Effector memory CD4-positive, alpha-beta T cell (primary cell): ENCODE results near the gene MARK3.

Source experiments
- DNase-seq, 3 donors: peaks; one replicate each; pipeline ENCODE4 v3.0.0-alpha.2; 2020
- H3K27ac ChIP-seq: 2 replicates; pipeline ENCODE4 v1.7.0; 2013; ENCODE audit warnings: mild to moderate bottlenecking, low read length, moderate library complexity; ENCODE audit not compliant: insufficient read depth, poor library complexity, severe bottlenecking
- H3K27me3 ChIP-seq: replicated peaks from 2 replicates; pipeline ENCODE4 v1.7.0; 2013; ENCODE audit warnings: mild to moderate bottlenecking, low read length; ENCODE audit not compliant: insufficient read depth, control insufficient read depth, poor library complexity, severe bottlenecking
- H3K36me3 ChIP-seq: 2 replicates; pipeline ENCODE4 v1.7.0; 2013; ENCODE audit warnings: mild to moderate bottlenecking, low read length, moderate library complexity; ENCODE audit not compliant: control insufficient read depth, insufficient read depth
- H3K4me1 ChIP-seq: 2 replicates; pipeline ENCODE4 v1.7.0; 2013; ENCODE audit warnings: low read length, mild to moderate bottlenecking; ENCODE audit not compliant: control insufficient read depth, insufficient read depth, poor library complexity, severe bottlenecking
- H3K4me3 ChIP-seq: 2 replicates; pipeline ENCODE4 v1.7.0; 2013; ENCODE audit warnings: low read length, low read depth, mild to moderate bottlenecking; ENCODE audit not compliant: insufficient read depth, poor library complexity, severe bottlenecking
- H3K9me3 ChIP-seq: 2 replicates; pipeline ENCODE4 v1.7.0; 2013; ENCODE audit warnings: mild to moderate bottlenecking, low read length, moderate library complexity; ENCODE audit not compliant: control insufficient read depth

The MARK3 gene

GRCh38 chr14:103380719-103381377 lies 4.4 kb upstream of the MARK3 start:
- H3K9me3 ChIP-seq = no peaks in the 10 kb centered on the region
- peaks cover 5% of the 10 kb centered on the region for H3K4me1 ChIP-seq
- no peak for DNase-seq

GRCh38 chr14:103382376-103382775 lies 2.8 kb upstream of the MARK3 start:
- H3K4me1 ChIP-seq = peaks cover 5% of the 10 kb centered on the region
- DNase-seq = no peak
- H3K27me3 ChIP-seq = no peaks in the 10 kb centered on the region
- no peak overlapping the region for H3K4me3 ChIP-seq
- no peak overlapping the region for H3K27ac ChIP-seq
- H3K9me3 ChIP-seq = no peaks in the 10 kb centered on the region
- H3K36me3 ChIP-seq = no peaks in the 10 kb centered on the region

More at GRCh38 chr14:103380719-103381377, 4.4 kb upstream of the MARK3 start:
- no peak overlapping the region for H3K4me3 ChIP-seq
- no peak overlapping the region for H3K27ac ChIP-seq
- H3K36me3 ChIP-seq = no peaks in the 10 kb centered on the region
- no peaks in the 10 kb centered on the region for H3K27me3 ChIP-seq

- Histone ChIP-seq H3K4me3 (peak overlapping the region; percentile 93), H3K27ac (peak overlapping the region; percentile 93), H3K9me3 (no peaks in the 10 kb centered on the region), H3K36me3 (no peaks in the 10 kb centered on the region), H3K4me1 (peaks cover 11% of the 10 kb centered on the region), H3K27me3 (no peaks in the 10 kb centered on the region)
- DNase-seq = no peak
Measured at GRCh38 chr14:103384450-103385151, 614 bp upstream of the MARK3 start.

GRCh38 chr14:103385929-103386712 lies 906 bp downstream of the MARK3 start:
- H3K27ac ChIP-seq = peak overlapping the region; percentile 93
- no peaks in the 10 kb centered on the region for H3K27me3 ChIP-seq
- peak in 2 of 3 donors; percentile 15 to 18 for DNase-seq
- H3K9me3 ChIP-seq = no peaks in the 10 kb centered on the region
- peaks cover 17% of the 10 kb centered on the region for H3K4me1 ChIP-seq
- peak overlapping the region; percentile 93 for H3K4me3 ChIP-seq
- no peaks in the 10 kb centered on the region for H3K36me3 ChIP-seq

- Histone ChIP-seq H3K27me3 (no peaks in the 10 kb centered on the region), H3K9me3 (no peaks in the 10 kb centered on the region), H3K4me3 (peak overlapping the region; percentile 93), H3K27ac (peak overlapping the region; percentile 93), H3K4me1 (peaks cover 18% of the 10 kb centered on the region), H3K36me3 (no peaks in the 10 kb centered on the region)
- DNase-seq = no peak
Measured at GRCh38 chr14:103386713-103387329, 1.6 kb downstream of the MARK3 start.

GRCh38 chr14:103388664-103389063 lies 3.4 kb downstream of the MARK3 start:
- no peak overlapping the region for H3K27ac ChIP-seq
- H3K9me3 ChIP-seq = no peaks in the 10 kb centered on the region
- no peaks in the 10 kb centered on the region for H3K36me3 ChIP-seq
- H3K4me1 ChIP-seq = peaks cover 18% of the 10 kb centered on the region
- DNase-seq = no peak
- H3K4me3 ChIP-seq = no peak overlapping the region
- no peaks in the 10 kb centered on the region for H3K27me3 ChIP-seq

GRCh38 chr14:103390605-103391004 lies 5.4 kb downstream of the MARK3 start:
- Histone ChIP-seq H3K27me3 (no peaks in the 10 kb centered on the region), H3K4me3 (no peak overlapping the region), H3K27ac (no peak overlapping the region), H3K36me3 (no peaks in the 10 kb centered on the region), H3K9me3 (no peaks in the 10 kb centered on the region), H3K4me1 (peaks cover 23% of the 10 kb centered on the region)
- DNase-seq = no peak

- peak in 1 of 3 donors; percentile 24 for DNase-seq
- Histone ChIP-seq H3K4me3 (no peak overlapping the region), H3K36me3 (no peaks in the 10 kb centered on the region), H3K9me3 (no peaks in the 10 kb centered on the region), H3K4me1 (peaks cover 28% of the 10 kb centered on the region), H3K27me3 (no peaks in the 10 kb centered on the region), H3K27ac (no peak overlapping the region)
Measured at GRCh38 chr14:103391048-103391447, 5.8 kb downstream of the MARK3 start.

GRCh38 chr14:103392106-103392505 lies 6.9 kb downstream of the MARK3 start:
- H3K27me3 ChIP-seq = no peaks in the 10 kb centered on the region
- H3K4me3 ChIP-seq = no peak overlapping the region
- H3K27ac ChIP-seq = no peak overlapping the region
- DNase-seq = no peak
- H3K9me3 ChIP-seq = no peaks in the 10 kb centered on the region
- H3K36me3 ChIP-seq = no peaks in the 10 kb centered on the region
- peaks cover 29% of the 10 kb centered on the region for H3K4me1 ChIP-seq
